Naive B cell (primary cell): ENCODE measurements around the gene CASR. TPM values are rescaled to one million over a fixed set of nuclear protein-coding genes. Genes with fewer than 3 reads are reported as not detected.

Experiments
- ATAC-seq, 2 donors: fragments of 150-1000 bp; cut with Tn5 transposase; 2 replicates each; pipeline ENCODE4 v1.10.0; 2021; ENCODE audit warnings: low read depth in 2 of 2, mild to moderate bottlenecking in 2 of 2, moderate library complexity in 2 of 2
- DNase-seq: peaks from one replicate; pipeline ENCODE4 v3.0.0; 2022
- H3K27ac Mint-ChIP-seq, 6 donors: one replicate each; pipeline ENCODE4 v1.8.0; 2020 to 2022; ENCODE audit warnings: mild to moderate bottlenecking in 6 of 6, mixed read lengths in 6 of 6, moderate library complexity in 5 of 6, inconsistent platforms in 2 of 6
- H3K27me3 Mint-ChIP-seq, 3 donors: one replicate each; pipeline ENCODE4 v1.8.0; 2021 to 2022; ENCODE audit warnings: mixed read lengths in 3 of 3, mild to moderate bottlenecking in 1 of 3
- H3K36me3 Mint-ChIP-seq, 2 donors: one replicate each; pipeline ENCODE4 v1.8.0; 2020 to 2022; ENCODE audit warnings: mixed read lengths in 2 of 2, inconsistent platforms in 1 of 2, mild to moderate bottlenecking in 1 of 2
- H3K4me1 Mint-ChIP-seq, 3 donors: one replicate each; pipeline ENCODE4 v1.8.0; 2020 to 2022; ENCODE audit warnings: mixed read lengths in 3 of 3, inconsistent platforms in 1 of 3, mild to moderate bottlenecking in 1 of 3, moderate library complexity in 1 of 3
- H3K4me3 Mint-ChIP-seq, 8 donors: one replicate each; pipeline ENCODE4 v1.8.0; 2020 to 2022; ENCODE audit warnings: mild to moderate bottlenecking in 8 of 8, mixed read lengths in 8 of 8, moderate library complexity in 8 of 8, inconsistent platforms in 2 of 8
- H3K9me3 Mint-ChIP-seq, 7 donors: one replicate each; pipeline ENCODE4 v1.8.0; 2020 to 2022; ENCODE audit warnings: mixed read lengths in 7 of 7, mild to moderate bottlenecking in 5 of 7, inconsistent platforms in 2 of 7, moderate library complexity in 1 of 7
- polyA plus RNA-seq, 6 donors: library from polyadenylated mRNA; unstranded; fragments of 300-500 nt; fragmentation: Illumina TruSeq; gene quantifications; one replicate each; pipeline ENCODE4 v1.2.3, GENCODE V29; 2021; ENCODE audit warnings: low read depth in 6 of 6

The CASR gene
- polyA plus RNA-seq, 6 donors from 2014 or later: not detected

DNA sequence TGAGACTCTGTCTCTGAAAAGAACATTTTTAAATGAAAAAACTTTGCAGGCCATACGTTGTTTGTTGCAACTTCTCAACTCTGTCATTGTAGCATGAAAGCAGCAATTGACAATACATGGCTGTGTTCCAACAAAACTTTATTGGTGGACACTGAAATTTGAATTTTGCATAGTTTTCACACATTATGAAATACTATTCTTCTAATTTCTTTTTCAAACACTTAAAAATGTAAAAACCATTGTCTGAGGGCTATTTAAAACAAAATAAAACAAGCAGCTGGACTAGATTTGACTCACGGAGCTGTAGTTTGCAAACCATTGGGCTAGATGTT lies 123.1 kb downstream of the CASR start:
- Mint-ChIP-seq H3K9me3 (no peaks in the 10 kb centered on the region), H3K27ac (no peak overlapping the region), H3K27me3 (peaks cover 0 to 9% (median 0%) of the 10 kb centered on the region in 3 donors), H3K36me3 (no peaks in the 10 kb centered on the region), H3K4me1 (no peaks in the 10 kb centered on the region), H3K4me3 (no peak overlapping the region)
- ATAC-seq: no peak
- DNase-seq: no peak

DNA sequence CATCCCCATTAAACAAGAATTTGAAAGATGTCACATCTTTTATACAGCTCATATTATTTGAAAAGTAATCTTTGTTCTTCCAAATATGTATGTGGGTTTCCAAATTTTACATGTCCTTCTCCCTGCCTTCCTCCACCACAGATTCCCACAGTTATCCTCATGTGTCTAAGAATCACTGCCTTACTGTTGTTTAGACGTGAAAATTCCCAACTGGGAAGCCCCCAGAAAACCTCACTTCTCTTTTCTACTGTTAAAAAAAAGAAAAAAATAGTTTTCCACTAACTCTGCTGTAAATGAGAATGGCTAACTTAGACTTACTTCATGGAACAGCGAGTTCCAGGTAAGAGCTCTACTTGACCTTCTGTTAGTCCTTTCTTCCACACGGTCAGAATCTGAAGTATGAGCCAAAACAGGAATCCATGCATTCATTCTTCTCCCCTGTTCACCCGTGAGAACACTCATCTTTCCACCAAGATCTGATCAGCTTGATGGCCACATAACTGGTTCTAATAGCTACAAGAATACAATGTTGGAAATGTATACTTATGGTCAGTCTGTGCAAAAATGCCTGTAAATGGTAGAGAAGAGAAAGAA lies 123.7 kb downstream of the CASR start:
- Mint-ChIP-seq H3K27ac (no peak overlapping the region), H3K36me3 (no peaks in the 10 kb centered on the region), H3K27me3 (peaks cover 0 to 9% (median 0%) of the 10 kb centered on the region in 3 donors), H3K4me3 (no peak overlapping the region), H3K9me3 (no peaks in the 10 kb centered on the region), H3K4me1 (no peaks in the 10 kb centered on the region)
- ATAC-seq (no peak), DNase-seq (no peak)

DNA sequence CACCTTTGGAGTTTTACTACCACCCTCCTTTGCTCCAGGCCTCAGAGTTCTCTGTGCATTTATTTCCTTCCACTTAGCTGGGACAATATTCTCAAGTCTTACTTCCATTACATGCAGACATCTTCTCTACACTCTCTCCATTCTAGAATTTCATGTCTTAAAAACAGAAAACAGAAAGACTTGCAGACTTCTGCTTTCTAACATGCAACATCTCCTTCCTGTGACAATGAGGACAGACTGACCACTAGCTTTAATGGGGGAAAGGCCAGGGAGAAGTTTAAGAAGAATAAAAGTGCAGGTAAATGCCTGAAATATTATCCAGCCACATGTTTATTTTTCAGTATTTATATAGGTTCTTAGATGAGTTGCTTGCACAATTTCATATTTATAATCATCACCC lies 124.5 kb downstream of the CASR start:
- ATAC-seq (no peak), DNase-seq (no peak)
- Mint-ChIP-seq H3K27me3 (peaks cover 0 to 12% (median 4%) of the 10 kb centered on the region in 3 donors), H3K4me3 (no peak overlapping the region), H3K27ac (no peak overlapping the region), H3K36me3 (no peaks in the 10 kb centered on the region), H3K9me3 (no peaks in the 10 kb centered on the region), H3K4me1 (no peaks in the 10 kb centered on the region)

- Mint-ChIP-seq H3K4me1 (no peaks in the 10 kb centered on the region), H3K27me3 (peaks cover under 1 to 15% (median 9%) of the 10 kb centered on the region in 3 donors), H3K4me3 (no peak overlapping the region), H3K36me3 (no peaks in the 10 kb centered on the region), H3K27ac (peak overlapping the region in 1 of 6 donors; percentile 22), H3K9me3 (no peaks in the 10 kb centered on the region)
- DNase-seq (no peak), ATAC-seq (no peak)
Measured at GRCh38 chr3:122310361-122310760, 126.9 kb downstream of the CASR start.

DNA sequence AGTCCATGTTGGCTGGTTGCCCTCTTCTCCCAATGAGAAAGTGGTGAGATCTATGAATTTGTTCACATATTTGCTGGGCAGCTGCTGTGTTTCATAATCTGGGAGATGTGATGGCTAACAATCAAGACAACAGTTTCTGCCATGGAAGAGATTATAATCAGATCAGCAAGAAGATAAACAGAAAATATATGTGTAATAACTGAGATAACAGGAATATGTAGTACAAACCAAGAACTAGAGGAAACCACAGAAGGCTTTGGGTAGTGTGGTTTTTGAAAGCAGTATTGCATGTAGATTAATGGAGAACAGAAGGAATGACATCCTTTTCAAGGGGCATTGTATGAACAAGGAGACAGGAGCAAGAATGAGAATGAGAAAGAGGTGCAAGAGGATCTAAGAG lies 129.4 kb downstream of the CASR start:
- DNase-seq (no peak), ATAC-seq (no peak)
- peaks cover 14 to 17% (median 15%) of the 10 kb centered on the region in 3 donors for H3K27me3 Mint-ChIP-seq
- H3K4me1 Mint-ChIP-seq: no peaks in the 10 kb centered on the region
- peaks cover 0 to 3% (median 0%) of the 10 kb centered on the region in 7 donors for H3K9me3 Mint-ChIP-seq
- H3K36me3 Mint-ChIP-seq: peaks cover 0 to 4% of the 10 kb centered on the region in 2 donors
- no peak overlapping the region for H3K4me3 Mint-ChIP-seq
- no peak overlapping the region for H3K27ac Mint-ChIP-seq

GRCh38 chr3:122313281-122313680 lies 129.8 kb downstream of the CASR start:
- peaks cover 15 to 21% (median 19%) of the 10 kb centered on the region in 3 donors for H3K27me3 Mint-ChIP-seq
- DNase-seq (no peak), ATAC-seq (no peak)
- peaks cover 0 to 7% (median 2%) of the 10 kb centered on the region in 7 donors for H3K9me3 Mint-ChIP-seq
- H3K4me3 Mint-ChIP-seq: no peak overlapping the region
- H3K27ac Mint-ChIP-seq: no peak overlapping the region
- peaks cover 2 to 9% of the 10 kb centered on the region in 2 donors for H3K36me3 Mint-ChIP-seq
- no peaks in the 10 kb centered on the region for H3K4me1 Mint-ChIP-seq

- peaks cover 4 to 9% of the 10 kb centered on the region in 2 donors for H3K36me3 Mint-ChIP-seq
- H3K4me1 Mint-ChIP-seq: no peaks in the 10 kb centered on the region
- H3K27ac Mint-ChIP-seq: no peak overlapping the region
- DNase-seq (no peak), ATAC-seq (no peak)
- H3K9me3 Mint-ChIP-seq: peaks cover 0 to 12% (median 8%) of the 10 kb centered on the region in 7 donors
- H3K27me3 Mint-ChIP-seq: peaks cover 15 to 26% (median 23%) of the 10 kb centered on the region in 3 donors
- H3K4me3 Mint-ChIP-seq: no peak overlapping the region
Measured at GRCh38 chr3:122314228-122314876, 130.9 kb downstream of the CASR start.

GRCh38 chr3:122315619-122316018 lies 132.2 kb downstream of the CASR start:
- Mint-ChIP-seq H3K36me3 (peaks cover 9 to 10% of the 10 kb centered on the region in 2 donors), H3K27ac (no peak overlapping the region), H3K27me3 (peaks cover 12 to 26% (median 23%) of the 10 kb centered on the region in 3 donors), H3K4me3 (no peak overlapping the region), H3K4me1 (no peaks in the 10 kb centered on the region), H3K9me3 (peaks cover 3 to 24% (median 15%) of the 10 kb centered on the region in 7 donors)
- DNase-seq: no peak
- ATAC-seq: no peak

DNA sequence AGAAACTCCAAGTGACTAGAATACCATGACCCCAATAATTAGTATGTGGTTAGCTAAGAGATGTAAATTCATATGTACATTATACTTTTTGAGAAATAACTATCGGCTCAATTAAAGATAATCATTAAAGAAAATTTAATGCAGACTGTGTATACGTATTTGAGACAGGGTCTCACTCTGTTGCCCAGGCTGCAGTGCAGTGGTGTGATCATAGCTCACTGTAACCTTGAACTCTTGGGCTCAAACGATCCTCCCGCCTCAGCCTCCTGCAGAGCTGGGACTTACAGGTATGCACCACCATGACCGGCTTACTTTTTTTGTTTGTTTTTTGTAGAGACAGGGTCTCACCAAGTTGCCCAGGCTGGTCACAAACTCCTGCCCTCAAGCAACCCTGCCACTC lies 132.9 kb downstream of the CASR start:
- ATAC-seq: no peak
- no peak overlapping the region for H3K27ac Mint-ChIP-seq
- DNase-seq: no peak
- peaks cover 3 to 24% (median 15%) of the 10 kb centered on the region in 7 donors for H3K9me3 Mint-ChIP-seq
- peaks cover 9 to 10% of the 10 kb centered on the region in 2 donors for H3K36me3 Mint-ChIP-seq
- H3K4me3 Mint-ChIP-seq: no peak overlapping the region
- no peaks in the 10 kb centered on the region for H3K4me1 Mint-ChIP-seq
- H3K27me3 Mint-ChIP-seq: peaks cover 6 to 26% (median 23%) of the 10 kb centered on the region in 3 donors

DNA sequence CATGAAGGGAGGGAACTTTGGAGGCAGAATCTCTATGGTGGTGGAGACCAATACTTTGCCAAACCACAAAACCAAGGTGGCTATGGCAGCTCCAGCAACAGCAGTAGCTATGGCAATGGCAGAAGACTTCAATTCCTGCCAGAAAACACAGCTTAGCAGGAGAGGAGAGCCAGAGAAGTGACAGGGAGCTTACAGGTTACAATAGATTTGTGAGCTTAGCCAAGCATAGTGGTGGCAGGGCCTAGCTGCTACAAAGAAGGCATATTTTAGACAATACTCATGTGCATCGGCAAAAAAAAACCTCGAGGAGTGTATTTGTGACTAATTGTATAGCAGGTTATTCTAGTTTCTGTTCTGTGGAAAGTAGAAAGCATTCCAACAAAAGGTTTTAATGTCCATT lies 135.2 kb downstream of the CASR start:
- peaks cover 9 to 10% of the 10 kb centered on the region in 2 donors for H3K36me3 Mint-ChIP-seq
- no peaks in the 10 kb centered on the region for H3K4me1 Mint-ChIP-seq
- peaks cover 3 to 24% (median 15%) of the 10 kb centered on the region in 7 donors for H3K9me3 Mint-ChIP-seq
- no peak for ATAC-seq
- no peak for DNase-seq
- H3K27ac Mint-ChIP-seq: no peak overlapping the region
- no peak overlapping the region for H3K4me3 Mint-ChIP-seq
- H3K27me3 Mint-ChIP-seq: peaks cover 0 to 26% (median 17%) of the 10 kb centered on the region in 3 donors

DNA sequence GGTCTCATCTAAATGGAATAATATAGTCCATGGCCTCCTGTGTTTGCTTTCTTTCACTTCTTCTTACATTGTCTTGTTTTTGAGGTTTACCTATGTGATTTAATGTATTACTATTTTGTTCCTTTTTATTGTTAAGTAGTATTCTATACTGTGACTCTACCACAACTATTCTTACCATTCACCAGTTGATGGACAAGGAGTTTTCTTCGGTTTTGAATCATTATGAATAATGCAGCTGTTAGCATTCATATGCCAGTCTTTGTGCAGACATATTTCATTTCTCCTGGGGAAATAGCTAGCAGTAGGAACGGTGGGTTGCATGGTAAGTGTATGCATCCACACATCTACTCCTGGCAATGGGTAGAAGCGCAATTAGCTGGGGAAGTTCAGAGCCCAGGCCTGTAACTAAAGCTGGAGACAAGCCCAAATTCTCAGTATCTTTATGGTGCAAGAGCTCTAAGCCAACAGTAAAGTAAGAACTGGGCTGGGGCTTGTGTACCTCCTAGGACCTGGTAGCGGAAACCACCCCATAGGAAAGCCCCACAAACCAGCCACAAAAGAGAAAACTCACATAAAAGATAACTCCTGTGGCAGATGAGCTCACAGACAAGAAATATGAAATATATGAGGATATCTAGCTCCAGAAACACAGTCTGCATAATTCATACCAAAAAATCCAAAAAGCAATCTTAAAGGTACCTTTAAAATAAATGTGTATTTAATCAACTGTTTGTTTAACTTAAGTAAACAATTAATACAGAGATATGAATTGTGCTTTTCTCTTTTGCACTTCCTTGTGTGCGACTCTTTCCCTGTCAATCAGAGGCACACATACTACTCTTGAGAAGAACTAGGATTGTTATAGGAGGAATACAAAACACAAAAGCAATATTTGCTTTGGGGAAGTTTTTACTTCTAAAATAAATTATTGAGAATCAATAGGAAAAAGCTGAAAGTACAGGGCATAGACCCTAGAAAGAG lies 138.9 kb downstream of the CASR start:
- no peak overlapping the region for H3K4me3 Mint-ChIP-seq
- no peaks in the 10 kb centered on the region for H3K4me1 Mint-ChIP-seq
- peaks cover 9 to 10% of the 10 kb centered on the region in 2 donors for H3K36me3 Mint-ChIP-seq
- ATAC-seq (no peak), DNase-seq (no peak)
- peaks cover 4 to 17% (median 6%) of the 10 kb centered on the region in 3 donors for H3K27me3 Mint-ChIP-seq
- H3K9me3 Mint-ChIP-seq: peaks cover 3 to 24% (median 16%) of the 10 kb centered on the region in 7 donors
- no peak overlapping the region for H3K27ac Mint-ChIP-seq

- Mint-ChIP-seq H3K36me3 (peaks cover 0 to 6% of the 10 kb centered on the region in 2 donors), H3K4me3 (no peak within 1 kb of the TSS), H3K9me3 (peaks cover 0 to 7% (median 6%) of the 10 kb centered on the region in 7 donors), H3K27ac (peak within 1 kb of the TSS in 1 of 6 donors; percentile 21), H3K27me3 (peaks cover 0 to 4% (median under 1%) of the 10 kb centered on the region in 3 donors), H3K4me1 (no peaks in the 10 kb centered on the region)
- ATAC-seq (no peak), DNase-seq (no peak)
Measured at GRCh38 chr3:122324871-122325323, 141.4 kb downstream of the CASR start, which contains the start of gene CSTA. CSTA (plus strand) TSS chr3:122325248; CDS start chr3:122325293, 45 bp downstream.

DNA sequence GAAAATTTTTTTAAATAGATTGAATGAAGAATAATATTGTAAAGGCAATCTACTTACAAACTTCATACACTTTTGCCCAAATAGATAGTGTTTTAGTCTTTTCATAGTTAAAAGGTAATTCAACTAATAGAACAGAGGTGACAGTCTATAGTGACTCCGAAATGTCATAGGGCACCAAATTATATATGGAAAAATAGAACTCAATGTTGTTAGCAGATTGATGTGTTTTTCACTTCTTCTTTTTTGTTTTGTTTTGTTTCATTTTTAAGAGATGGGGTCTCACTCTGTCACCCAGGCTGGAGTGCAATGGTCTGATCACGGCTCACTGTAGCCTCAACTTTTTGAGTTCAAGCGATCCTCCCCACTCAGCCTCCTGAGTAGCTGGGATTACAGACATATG lies 142.3 kb downstream of the CASR start:
- ATAC-seq (no peak), DNase-seq (no peak)
- Mint-ChIP-seq H3K27me3 (peaks cover 6 to 10% (median 8%) of the 10 kb centered on the region in 3 donors), H3K9me3 (peaks cover 0 to 2% (median 0%) of the 10 kb centered on the region in 7 donors), H3K4me3 (no peak overlapping the region), H3K27ac (no peak overlapping the region), H3K36me3 (no peaks in the 10 kb centered on the region), H3K4me1 (no peaks in the 10 kb centered on the region)
